Right atrium auricular region (tissue), 2 donors: ENCODE results near the gene RNF166. TPM values are rescaled to one million over a fixed set of nuclear protein-coding genes. Genes with fewer than 3 reads are reported as not detected.

Experiments used
- DNase-seq: peaks from one replicate; pipeline ENCODE4 v3.0.0-alpha.2; 2019; ENCODE audit warnings: low spot score
- H3K27ac ChIP-seq, 2 donors: fragments of 200-600 bp; sonication (generic); 1 replicate in 1 of 2; 2 replicates in 1 of 2; pipeline ENCODE4 v1.5.1; 2016 to 2019
- H3K27me3 ChIP-seq, 2 donors: fragments of 200-600 bp; sonication (generic); one replicate each; pipeline versions ENCODE4 v1.5.1 to v1.6.0; 2017 to 2019
- H3K36me3 ChIP-seq: fragments of 200-600 bp; sonication (generic); one replicate; pipeline ENCODE4 v1.5.1; 2016
- H3K4me1 ChIP-seq, 2 donors: fragments of 200-600 bp; sonication (generic); one replicate each; pipeline versions ENCODE4 v1.5.1 to v1.6.0; 2017 to 2019
- H3K4me3 ChIP-seq, 2 donors: fragments of 200-600 bp; sonication (generic); 1 replicate in 1 of 2; 2 replicates in 1 of 2; pipeline ENCODE4 v1.5.1; 2017 to 2019; ENCODE audit warnings: mild to moderate bottlenecking in 1 of 2, moderate library complexity in 1 of 2
- H3K9me3 ChIP-seq, 2 donors: fragments of 200-600 bp; sonication (generic); one replicate each; pipeline ENCODE4 v1.5.1; 2019
- total RNA-seq, 2 donors: library from RNA; depleted of rRNA; stranded (reverse); fragments of >200 nt; gene quantifications; one replicate each; pipeline ENCODE4 v1.1.0, GENCODE V29; 2016
- TF ChIP-seq, protein P1 (sequence below), 2 donors: fragments of 200-600 bp; sonication (generic); IDR thresholded peaks; one replicate each; pipeline ENCODE4 v1.5.1; 2019; ENCODE audit warnings: antibody characterized with exemption in 2 of 2

Gene RNF166
- total RNA-seq, 2 donors from 2014 or later, result 16.9 to 19.4 TPM

- H3K4me1 ChIP-seq, result peaks cover 0 to 26% of the 10 kb centered on the region in 2 donors
- peaks cover 6% of the 10 kb centered on the region for H3K36me3 ChIP-seq
- no peak overlapping the region for H3K4me3 ChIP-seq
- no peak for DNase-seq
- TF ChIP-seq, protein P1, sequence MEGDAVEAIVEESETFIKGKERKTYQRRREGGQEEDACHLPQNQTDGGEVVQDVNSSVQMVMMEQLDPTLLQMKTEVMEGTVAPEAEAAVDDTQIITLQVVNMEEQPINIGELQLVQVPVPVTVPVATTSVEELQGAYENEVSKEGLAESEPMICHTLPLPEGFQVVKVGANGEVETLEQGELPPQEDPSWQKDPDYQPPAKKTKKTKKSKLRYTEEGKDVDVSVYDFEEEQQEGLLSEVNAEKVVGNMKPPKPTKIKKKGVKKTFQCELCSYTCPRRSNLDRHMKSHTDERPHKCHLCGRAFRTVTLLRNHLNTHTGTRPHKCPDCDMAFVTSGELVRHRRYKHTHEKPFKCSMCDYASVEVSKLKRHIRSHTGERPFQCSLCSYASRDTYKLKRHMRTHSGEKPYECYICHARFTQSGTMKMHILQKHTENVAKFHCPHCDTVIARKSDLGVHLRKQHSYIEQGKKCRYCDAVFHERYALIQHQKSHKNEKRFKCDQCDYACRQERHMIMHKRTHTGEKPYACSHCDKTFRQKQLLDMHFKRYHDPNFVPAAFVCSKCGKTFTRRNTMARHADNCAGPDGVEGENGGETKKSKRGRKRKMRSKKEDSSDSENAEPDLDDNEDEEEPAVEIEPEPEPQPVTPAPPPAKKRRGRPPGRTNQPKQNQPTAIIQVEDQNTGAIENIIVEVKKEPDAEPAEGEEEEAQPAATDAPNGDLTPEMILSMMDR (IDR thresholded peaks at IDR 0.05), result no peak
- no peaks in the 10 kb centered on the region for H3K27me3 ChIP-seq
- no peak overlapping the region for H3K27ac ChIP-seq
- H3K9me3 ChIP-seq, result no peaks in the 10 kb centered on the region
Observed at GRCh38 chr16:88740727-88741055, 34.5 kb upstream of the RNF166 start.

GRCh38 chr16:88739977-88740726, 33.9 kb upstream of the RNF166 start:
- Histone ChIP-seq H3K4me1 (peaks cover 0 to 26% of the 10 kb centered on the region in 2 donors), H3K27me3 (no peaks in the 10 kb centered on the region), H3K36me3 (peaks cover 11% of the 10 kb centered on the region), H3K9me3 (no peaks in the 10 kb centered on the region), H3K4me3 (no peak overlapping the region), H3K27ac (no peak overlapping the region)
- no peak for DNase-seq
- TF ChIP-seq, protein P1 (IDR thresholded peaks at IDR 0.05), result no peak

GRCh38 chr16:88739139-88739976, 33.1 kb upstream of the RNF166 start:
- DNase-seq, result no peak
- H3K9me3 ChIP-seq, result no peaks in the 10 kb centered on the region
- TF ChIP-seq, protein P1 (IDR thresholded peaks at IDR 0.05), result no peak
- peaks cover 16% of the 10 kb centered on the region for H3K36me3 ChIP-seq
- H3K27ac ChIP-seq, result no peak overlapping the region
- peaks cover 0 to 19% of the 10 kb centered on the region in 2 donors for H3K4me1 ChIP-seq
- no peaks in the 10 kb centered on the region for H3K27me3 ChIP-seq
- no peak overlapping the region for H3K4me3 ChIP-seq

DNA sequence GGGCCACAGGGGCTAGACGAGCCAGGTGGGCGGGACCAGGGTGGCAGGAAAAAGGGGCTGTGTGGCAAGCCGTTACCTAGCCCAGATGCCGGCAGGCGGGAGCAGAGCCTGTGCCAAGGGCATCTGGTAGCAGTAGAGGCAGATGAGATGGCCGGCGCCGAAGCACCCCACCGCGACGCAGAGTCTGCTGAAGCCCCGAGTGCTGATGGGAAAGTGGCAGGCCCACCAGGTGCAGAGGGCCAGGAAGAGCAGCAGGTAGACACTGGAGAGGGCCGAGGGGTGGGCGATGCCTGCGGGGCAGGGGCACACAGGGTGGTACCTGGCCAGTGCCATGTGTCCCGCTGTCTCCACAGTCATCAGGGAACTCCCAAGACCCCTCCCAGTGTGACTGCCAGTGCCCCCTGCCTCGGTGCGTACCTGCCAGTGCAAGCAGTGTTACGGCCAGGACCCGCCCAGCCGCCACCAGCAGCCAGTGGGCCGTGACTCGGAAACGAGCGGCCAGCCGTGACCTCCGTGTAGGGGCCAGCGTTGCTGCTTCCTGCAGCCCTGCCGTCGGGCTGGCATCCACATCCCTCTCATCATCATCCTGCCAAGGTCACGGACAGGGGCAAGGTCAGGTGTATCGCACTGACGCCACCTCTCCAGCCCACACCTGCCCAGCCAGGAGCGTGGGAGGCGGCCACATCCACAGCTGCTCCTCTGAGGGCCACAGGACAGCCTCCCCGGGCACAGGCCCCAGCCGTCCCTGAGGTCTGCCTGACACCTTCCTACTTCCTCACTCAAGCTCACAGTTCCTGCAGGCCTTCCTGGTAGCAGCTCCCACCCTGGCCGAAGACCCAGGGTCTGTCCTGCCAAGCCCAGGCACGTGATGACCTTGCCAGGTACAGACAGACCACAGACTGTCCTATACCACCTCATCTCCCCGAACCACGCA, 32.2 kb upstream of the RNF166 start:
- Histone ChIP-seq H3K9me3 (no peaks in the 10 kb centered on the region), H3K36me3 (peaks cover 20% of the 10 kb centered on the region), H3K27ac (no peak overlapping the region), H3K27me3 (no peaks in the 10 kb centered on the region), H3K4me3 (no peak overlapping the region), H3K4me1 (peaks cover 0 to 11% of the 10 kb centered on the region in 2 donors)
- no peak for DNase-seq
- TF ChIP-seq, protein P1 (IDR thresholded peaks at IDR 0.05), result no peak

- peaks cover 0 to 11% of the 10 kb centered on the region in 2 donors for H3K4me1 ChIP-seq
- H3K9me3 ChIP-seq, result no peaks in the 10 kb centered on the region
- H3K27ac ChIP-seq, result no peak overlapping the region
- peaks cover 20% of the 10 kb centered on the region for H3K36me3 ChIP-seq
- H3K27me3 ChIP-seq, result no peaks in the 10 kb centered on the region
- DNase-seq, result no peak
- H3K4me3 ChIP-seq, result no peak overlapping the region
- TF ChIP-seq, protein P1 (IDR thresholded peaks at IDR 0.05), result peak; percentile 96 to 100
Observed at GRCh38 chr16:88737298-88738150, 31.3 kb upstream of the RNF166 start.
